Measurements from ENCODE around the gene JPH2.

- TF ChIP-seq POLR2A (IDR thresholded peaks at IDR 0.05): no peak
- TF ChIP-seq CTCF (IDR thresholded peaks at IDR 0.05): no peak
Observed at GRCh38 chr20:44069203-44070011, 117.6 kb downstream of the JPH2 start.
